ENCODE measurements around the gene SLC38A5.

Gene SLC38A5

DNA sequence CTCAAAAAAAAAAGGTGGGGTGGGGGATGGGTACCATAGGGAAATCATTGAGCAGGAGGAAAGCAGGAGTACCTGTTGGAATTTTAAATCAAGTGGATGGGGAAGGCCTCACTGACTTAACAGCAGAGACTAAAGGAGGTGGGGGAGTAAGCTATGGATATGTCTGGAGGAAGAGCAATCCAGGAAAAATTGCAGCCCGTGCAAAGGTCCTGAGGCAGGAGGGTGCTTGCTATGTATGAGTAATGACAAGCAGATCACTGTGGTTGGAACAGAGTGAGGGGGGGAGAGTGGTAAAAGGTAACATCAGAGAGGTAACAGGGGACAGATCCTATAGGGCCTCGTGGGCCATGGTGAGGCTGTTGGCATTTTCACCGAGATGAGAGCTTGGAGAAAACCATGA, 10.1 kb upstream of the SLC38A5 start:
- peaks cover 65% of the 10 kb centered on the region for H3K36me3 ChIP-seq
- H4K20me1 ChIP-seq, result peaks cover 49% of the 10 kb centered on the region

DNA sequence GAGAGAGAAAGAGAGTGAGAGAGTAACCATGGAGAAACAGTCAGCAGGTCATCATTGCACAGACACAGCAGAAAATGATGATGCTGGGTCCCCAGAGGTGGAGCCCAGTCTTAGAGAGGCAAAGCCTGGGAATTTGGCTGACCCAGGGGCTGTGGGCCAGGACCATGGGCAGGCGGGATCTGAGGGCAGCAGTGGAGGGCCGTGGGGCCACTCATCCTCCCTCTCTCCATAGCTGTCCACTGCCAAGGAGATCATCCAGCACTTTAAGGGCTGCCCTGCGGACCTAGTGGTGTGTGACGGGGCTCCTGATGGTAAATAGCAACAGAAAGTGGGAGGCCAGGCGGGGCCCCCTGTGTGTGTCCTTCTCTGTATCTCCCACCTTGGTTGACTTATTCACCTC, 8.7 kb upstream of the SLC38A5 start:
- no peak overlapping the region for H3K4me3 ChIP-seq
- H3K4me2 ChIP-seq, result no peak overlapping the region
- H3K4me1 ChIP-seq, result peaks cover 21% of the 10 kb centered on the region
- H3K27ac ChIP-seq, result no peak overlapping the region
- H4K20me1 ChIP-seq, result peaks cover 49% of the 10 kb centered on the region
- H3K9me3 ChIP-seq, result no peaks in the 10 kb centered on the region
- no peak for TF ChIP-seq Cebpa-rat (IDR thresholded peaks at IDR 0.05)
- no peak overlapping the region for H3K9ac ChIP-seq
- peaks cover 53% of the 10 kb centered on the region for H3K36me3 ChIP-seq
- peaks cover 36% of the 10 kb centered on the region for H3K27me3 ChIP-seq

More for the DNA sequence above, 10.1 kb upstream of the SLC38A5 start:
- Histone ChIP-seq H3K27ac (no peak overlapping the region), H3K9me3 (no peaks in the 10 kb centered on the region), H3K4me2 (no peak overlapping the region), H3K9ac (no peak overlapping the region), H3K4me3 (no peak overlapping the region), H3K4me1 (peaks cover 8% of the 10 kb centered on the region), H3K27me3 (peaks cover 47% of the 10 kb centered on the region)
- no peak for TF ChIP-seq Cebpa-rat (IDR thresholded peaks at IDR 0.05)

DNA sequence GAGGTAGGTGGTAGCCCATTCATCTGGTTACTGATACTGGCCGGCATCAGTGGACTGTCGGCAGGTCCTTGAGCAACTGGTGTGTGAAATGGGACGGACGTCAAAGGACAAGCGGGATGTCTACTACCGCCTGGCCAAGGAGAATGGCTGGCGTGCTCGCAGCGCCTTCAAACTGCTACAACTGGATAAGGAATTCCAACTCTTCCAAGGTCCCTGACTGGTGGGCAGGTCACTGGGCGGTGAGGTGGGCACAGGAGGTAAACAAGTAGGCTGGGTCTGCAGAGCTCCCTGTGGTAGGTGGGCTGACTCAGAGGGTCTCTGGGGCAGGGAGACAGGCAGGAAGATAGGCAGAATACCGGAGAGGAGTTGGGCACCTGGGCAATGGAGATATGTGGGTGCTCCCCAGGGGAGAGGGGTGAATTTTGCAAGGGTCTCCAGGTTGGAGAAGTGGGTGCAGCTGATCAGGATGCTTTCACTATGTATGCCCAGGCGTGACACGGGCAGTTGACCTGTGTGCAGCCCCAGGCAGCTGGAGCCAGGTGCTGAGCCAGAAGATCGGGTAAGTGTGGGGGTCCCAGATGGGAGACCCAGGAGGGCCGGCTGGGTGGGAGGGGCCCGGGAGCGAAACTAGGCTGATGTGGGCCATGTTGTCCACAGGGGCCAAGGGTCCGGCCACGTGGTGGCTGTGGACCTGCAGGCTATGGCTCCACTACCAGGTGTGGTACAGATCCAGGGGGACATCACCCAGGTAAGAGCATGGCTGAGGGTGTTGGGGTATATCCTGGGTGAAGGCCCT, 8.1 kb upstream of the SLC38A5 start:
- H3K9me3 ChIP-seq, result no peaks in the 10 kb centered on the region
- H3K27me3 ChIP-seq, result peaks cover 34% of the 10 kb centered on the region
- peak overlapping the region; percentile 82 for H3K4me2 ChIP-seq
- peaks cover 27% of the 10 kb centered on the region for H3K4me1 ChIP-seq
- H3K9ac ChIP-seq, result no peak overlapping the region
- no peak overlapping the region for H3K27ac ChIP-seq
- H3K4me3 ChIP-seq, result no peak overlapping the region
- no peak for TF ChIP-seq Cebpa-rat (IDR thresholded peaks at IDR 0.05)
- H3K36me3 ChIP-seq, result peaks cover 47% of the 10 kb centered on the region
- peaks cover 49% of the 10 kb centered on the region for H4K20me1 ChIP-seq

DNA sequence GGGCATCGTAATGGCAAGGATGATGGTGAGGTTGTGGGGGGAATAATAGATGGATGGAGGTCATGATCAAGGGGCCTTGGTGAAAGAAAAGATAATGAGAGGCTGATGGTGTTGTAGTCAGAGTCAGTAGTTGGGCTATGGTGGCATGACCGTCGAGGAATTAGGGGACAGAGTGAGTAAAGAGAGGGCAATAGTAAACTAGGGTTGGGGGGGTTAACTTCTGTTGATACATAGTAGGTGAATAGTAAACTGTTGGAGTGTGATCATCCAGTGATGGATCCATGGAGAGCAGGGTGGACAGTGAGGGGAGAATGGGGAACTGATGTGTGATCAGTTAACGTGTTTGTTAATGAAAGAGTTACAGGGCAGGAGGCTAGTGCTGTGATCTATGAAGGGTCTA, 6.9 kb upstream of the SLC38A5 start:
- peak overlapping the region; percentile 85 for H3K9ac ChIP-seq
- H3K27ac ChIP-seq, result peak overlapping the region; percentile 83; the same call in 1 of the 2 replicates
- H3K4me1 ChIP-seq, result peaks cover 27% of the 10 kb centered on the region
- peak overlapping the region; percentile 82 for H3K4me2 ChIP-seq
- peaks cover 43% of the 10 kb centered on the region for H4K20me1 ChIP-seq
- peak overlapping the region; percentile 82 for H3K4me3 ChIP-seq
- no peaks in the 10 kb centered on the region for H3K9me3 ChIP-seq
- peaks cover 39% of the 10 kb centered on the region for H3K36me3 ChIP-seq
- H3K27me3 ChIP-seq, result peaks cover 33% of the 10 kb centered on the region
- TF ChIP-seq Cebpa-rat (IDR thresholded peaks at IDR 0.05), result no peak

DNA sequence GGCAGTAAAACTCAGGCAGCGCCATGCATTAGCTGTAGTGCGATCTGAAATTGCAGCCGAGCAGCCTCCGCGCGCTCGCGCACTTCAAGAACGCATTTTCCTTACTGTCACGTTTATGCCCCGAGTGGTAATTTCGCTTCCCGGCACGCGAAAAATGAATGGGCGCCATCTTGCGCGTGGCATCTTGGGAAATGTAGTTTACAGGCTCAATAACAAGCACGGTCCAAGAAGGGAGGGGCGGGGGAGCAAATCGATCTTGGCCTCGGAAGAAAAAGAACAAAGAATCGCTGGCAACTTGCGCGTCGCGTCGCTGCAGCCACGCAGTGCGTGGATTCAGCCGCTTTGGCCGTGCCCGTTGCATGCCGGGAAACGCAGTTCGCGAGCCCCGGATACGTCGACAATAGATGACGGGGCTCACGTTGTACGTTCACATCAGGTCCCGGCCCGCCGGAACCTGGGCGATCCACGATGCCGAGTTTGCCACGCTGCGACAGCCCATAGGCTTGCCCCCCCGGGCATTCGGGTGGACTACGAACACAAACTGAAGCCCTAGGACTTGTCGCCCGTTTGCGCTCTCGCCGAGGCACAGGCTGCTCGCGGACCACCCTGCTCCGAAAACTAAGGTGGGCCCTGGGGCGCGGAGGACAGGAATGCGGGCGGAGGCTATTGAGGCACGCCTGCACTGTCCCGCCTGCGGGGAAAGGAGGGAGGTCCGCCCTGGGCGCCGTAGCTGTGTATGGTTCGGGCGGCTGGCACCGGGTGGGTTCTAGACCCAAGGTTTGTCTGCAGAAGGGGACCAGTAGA, 5.9 kb upstream of the SLC38A5 start, which contains the start of gene FTSJ1:
TSS of gene FTSJ1 (plus strand) at position 426 of the 804 bp plus-strand sequence. CDS start 1,849 bp downstream, outside the sequence.
- peaks cover 39% of the 10 kb centered on the region for H4K20me1 ChIP-seq
- TF ChIP-seq Cebpa-rat (IDR thresholded peaks at IDR 0.05), result no peak
- peak within 1 kb of the TSS; percentile 83 for H3K27ac ChIP-seq
- H3K4me2 ChIP-seq, result peak within 1 kb of the TSS; percentile 82
- peak within 1 kb of the TSS; percentile 85 for H3K9ac ChIP-seq
- H3K4me3 ChIP-seq, result peak within 1 kb of the TSS; percentile 82
- H3K9me3 ChIP-seq, result no peaks in the 10 kb centered on the region
- peaks cover 29% of the 10 kb centered on the region for H3K36me3 ChIP-seq
- H3K27me3 ChIP-seq, result peaks cover 28% of the 10 kb centered on the region
- peaks cover 27% of the 10 kb centered on the region for H3K4me1 ChIP-seq

DNA sequence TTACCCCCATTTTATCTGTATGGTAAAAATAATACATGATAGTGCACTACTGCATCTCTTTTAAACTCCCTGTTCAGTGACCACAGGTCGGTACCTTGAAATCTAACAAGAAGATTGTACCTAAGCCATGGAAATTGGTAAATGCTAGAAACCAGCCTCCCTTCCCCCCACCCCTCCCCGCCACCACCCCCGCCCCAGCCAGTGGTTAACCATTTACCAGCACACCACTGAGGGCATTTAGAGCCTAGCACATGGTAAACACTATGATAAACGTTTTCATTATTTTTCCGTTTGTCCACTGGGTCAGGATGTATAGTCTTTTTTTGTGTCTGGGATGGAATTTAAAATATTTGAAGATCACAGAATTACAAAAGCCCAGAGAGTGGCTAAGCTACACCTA, 5.2 kb upstream of the SLC38A5 start:
- H3K36me3 ChIP-seq, result peaks cover 22% of the 10 kb centered on the region
- H3K4me3 ChIP-seq, result peak overlapping the region; percentile 82
- no peaks in the 10 kb centered on the region for H3K9me3 ChIP-seq
- peak overlapping the region; percentile 75 for H3K4me2 ChIP-seq
- peak overlapping the region; percentile 85 for H3K9ac ChIP-seq
- H3K4me1 ChIP-seq, result peaks cover 27% of the 10 kb centered on the region
- H3K27me3 ChIP-seq, result peaks cover 29% of the 10 kb centered on the region
- no peak for TF ChIP-seq Cebpa-rat (IDR thresholded peaks at IDR 0.05)
- peak overlapping the region; percentile 83 for H3K27ac ChIP-seq
- H4K20me1 ChIP-seq, result peaks cover 33% of the 10 kb centered on the region

DNA sequence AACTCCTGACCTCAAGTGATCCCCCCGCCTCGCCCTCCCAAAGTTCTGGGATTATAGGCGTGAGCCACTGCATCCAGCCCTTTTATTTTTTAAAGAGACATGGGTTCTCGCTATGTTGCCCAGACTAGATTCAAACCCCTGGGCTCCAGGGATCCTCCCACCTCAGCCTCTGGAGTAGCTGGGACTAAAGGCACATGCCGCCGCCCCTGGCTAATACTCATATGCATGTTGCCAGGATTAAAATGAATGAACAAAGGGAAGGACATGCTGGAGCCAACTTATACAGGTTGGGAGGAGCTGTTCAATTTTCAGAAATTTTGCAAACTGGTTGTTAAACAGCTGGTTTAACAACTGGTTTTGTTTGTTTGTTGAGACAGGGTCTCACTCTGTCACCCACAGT, 4.5 kb upstream of the SLC38A5 start:
- Histone ChIP-seq H4K20me1 (peaks cover 27% of the 10 kb centered on the region), H3K4me1 (peaks cover 32% of the 10 kb centered on the region), H3K4me3 (no peak overlapping the region), H3K27ac (0 out of 2 replicates have a peak overlapping the region, but pooled peaks have one; percentile 7), H3K9ac (no peak overlapping the region), H3K36me3 (peaks cover 19% of the 10 kb centered on the region), H3K27me3 (peaks cover 33% of the 10 kb centered on the region), H3K9me3 (no peaks in the 10 kb centered on the region), H3K4me2 (peak overlapping the region; percentile 75)
- no peak for TF ChIP-seq Cebpa-rat (IDR thresholded peaks at IDR 0.05)

DNA sequence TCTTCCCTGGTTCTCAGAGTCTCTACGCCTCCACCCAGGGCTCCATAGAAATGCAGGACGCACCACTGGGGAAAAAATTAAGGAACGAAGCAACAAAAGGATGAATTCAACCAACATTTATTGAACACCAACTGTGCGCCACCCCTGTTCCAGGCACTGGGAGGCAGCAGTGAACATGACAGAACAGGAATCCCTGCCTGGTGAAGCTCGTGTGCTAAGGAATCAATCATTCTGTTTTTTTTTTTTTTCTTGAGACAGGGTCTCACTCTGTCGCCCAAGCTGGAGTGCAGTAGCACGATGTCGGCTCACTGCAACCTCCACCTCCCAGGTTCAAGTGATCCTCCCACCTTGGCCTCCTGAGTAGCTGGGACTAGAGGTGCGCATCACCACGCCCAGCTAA, 4.1 kb upstream of the SLC38A5 start:
- TF ChIP-seq Cebpa-rat (IDR thresholded peaks at IDR 0.05), result no peak
- Histone ChIP-seq H3K4me1 (peaks cover 34% of the 10 kb centered on the region), H4K20me1 (peaks cover 22% of the 10 kb centered on the region), H3K36me3 (peaks cover 14% of the 10 kb centered on the region), H3K4me2 (peak overlapping the region; percentile 75), H3K27me3 (peaks cover 33% of the 10 kb centered on the region), H3K4me3 (no peak overlapping the region), H3K9ac (peak overlapping the region; percentile 29; the same call in 1 of the 2 replicates), H3K27ac (no peak overlapping the region), H3K9me3 (no peaks in the 10 kb centered on the region)

DNA sequence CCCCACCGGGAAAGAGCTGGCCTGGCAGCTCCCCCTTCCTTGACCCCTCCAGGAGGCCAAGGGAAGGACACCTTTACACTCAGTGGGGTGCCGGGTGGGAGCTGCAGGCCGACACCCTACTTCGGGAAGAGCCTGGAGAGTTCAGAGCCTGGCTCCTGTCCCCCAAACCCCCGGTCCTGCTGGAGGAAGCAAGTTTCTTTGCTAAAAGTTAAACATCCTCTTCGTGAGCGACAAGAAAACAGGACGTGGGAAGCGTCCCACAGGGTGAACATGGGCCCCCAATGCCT, 3.6 kb upstream of the SLC38A5 start:
- H4K20me1 ChIP-seq, result peaks cover 17% of the 10 kb centered on the region
- H3K27ac ChIP-seq, result peak overlapping the region; percentile 30
- peaks cover 32% of the 10 kb centered on the region for H3K27me3 ChIP-seq
- peaks cover 9% of the 10 kb centered on the region for H3K36me3 ChIP-seq
- no peaks in the 10 kb centered on the region for H3K9me3 ChIP-seq
- peaks cover 34% of the 10 kb centered on the region for H3K4me1 ChIP-seq
- peak overlapping the region; percentile 12; the same call in 1 of the 2 replicates for H3K4me2 ChIP-seq
- TF ChIP-seq Cebpa-rat (IDR thresholded peaks at IDR 0.05), result no peak
- H3K4me3 ChIP-seq, result no peak overlapping the region
- H3K9ac ChIP-seq, result peak overlapping the region; percentile 29; the same call in 1 of the 2 replicates
